Measurements from ENCODE around the gene CNTNAP5.

CNTNAP5 gene

GRCh38 chr2:124836416-124836815 is 811.3 kb downstream of the CNTNAP5 start:
- no peak for DNase-seq

- no peak for DNase-seq
Measured at GRCh38 chr2:124837496-124837895, 812.4 kb downstream of the CNTNAP5 start.

- DNase-seq, result no peak
Measured at GRCh38 chr2:124838406-124838805, 813.3 kb downstream of the CNTNAP5 start.

- DNase-seq, result no peak
Measured at GRCh38 chr2:124867247-124867646, 842.2 kb downstream of the CNTNAP5 start.

- DNase-seq, result no peak
Measured at GRCh38 chr2:124874219-124874618, 849.1 kb downstream of the CNTNAP5 start.

GRCh38 chr2:124874676-124875075 is 849.6 kb downstream of the CNTNAP5 start:
- no peak for DNase-seq

GRCh38 chr2:124875627-124876244 is 850.6 kb downstream of the CNTNAP5 start:
- no peak for DNase-seq

- DNase-seq, result no peak
Measured at GRCh38 chr2:124877141-124877577, 852.1 kb downstream of the CNTNAP5 start.

- DNase-seq, result no peak
Measured at GRCh38 chr2:124879640-124880039, 854.6 kb downstream of the CNTNAP5 start.

- no peak for DNase-seq
Measured at GRCh38 chr2:124880995-124881394, 855.9 kb downstream of the CNTNAP5 start.

GRCh38 chr2:124882423-124882822 is 857.3 kb downstream of the CNTNAP5 start:
- no peak for DNase-seq

- no peak for DNase-seq
Measured at GRCh38 chr2:124883595-124883994, 858.5 kb downstream of the CNTNAP5 start.

- no peak for DNase-seq
Measured at GRCh38 chr2:124884315-124884714, 859.2 kb downstream of the CNTNAP5 start.

- no peak for DNase-seq
Measured at GRCh38 chr2:124886216-124886615, 861.1 kb downstream of the CNTNAP5 start.

GRCh38 chr2:124887466-124887865 is 862.4 kb downstream of the CNTNAP5 start:
- no peak for DNase-seq

GRCh38 chr2:124888431-124888830 is 863.3 kb downstream of the CNTNAP5 start:
- DNase-seq, result no peak

GRCh38 chr2:124894199-124894598 is 869.1 kb downstream of the CNTNAP5 start:
- DNase-seq, result no peak

- no peak for DNase-seq
Measured at GRCh38 chr2:124898827-124899226, 873.7 kb downstream of the CNTNAP5 start.

GRCh38 chr2:124908411-124908810 is 883.3 kb downstream of the CNTNAP5 start:
- no peak for DNase-seq

- DNase-seq, result no peak
Measured at GRCh38 chr2:124911560-124911959, 886.5 kb downstream of the CNTNAP5 start.

GRCh38 chr2:124913868-124914267 is 888.8 kb downstream of the CNTNAP5 start:
- DNase-seq, result no peak

GRCh38 chr2:124915567-124915966 is 890.5 kb downstream of the CNTNAP5 start:
- DNase-seq, result no peak

GRCh38 chr2:124919296-124919695 is 894.2 kb downstream of the CNTNAP5 start:
- DNase-seq, result no peak

GRCh38 chr2:124920448-124920847 is 895.4 kb downstream of the CNTNAP5 start:
- DNase-seq, result no peak

- DNase-seq, result no peak
Measured at GRCh38 chr2:124921191-124921590, 896.1 kb downstream of the CNTNAP5 start.

All from NCI-H1694 treated with DMSO at 0.1 percent for 48 hours (cell line).